Small intestine (tissue), 7 donors: ENCODE data around the gene RBMX. TPM values are rescaled to one million over a fixed set of nuclear protein-coding genes. Genes with fewer than 3 reads are reported as not detected.

Experiments used
- DNase-seq, 2 donors: peaks; one replicate each; pipeline versions ENCODE4 v3.0.0 to v3.0.0-alpha.2; 2013
- FAIRE-seq: peaks from 2 replicates; lab custom pipeline; 2012; peaks lifted over from hg19 to GRCh38; lab: Jason Lieb, UNC
- H3K27ac ChIP-seq, 3 donors: one replicate each; pipeline ENCODE4 v1.5.1; 2013; ENCODE audit warnings: low read length in 2 of 3, mild to moderate bottlenecking in 2 of 3, control low read depth in 1 of 3, inconsistent platforms in 1 of 3, low read depth in 1 of 3, moderate library complexity in 1 of 3
- H3K27me3 ChIP-seq, 3 donors: one replicate each; pipeline ENCODE4 v1.6.1; 2013; ENCODE audit warnings: low read length in 3 of 3, inconsistent platforms in 1 of 3; ENCODE audit not compliant: control insufficient read depth in 3 of 3, insufficient read depth in 3 of 3
- H3K36me3 ChIP-seq, 3 donors: one replicate each; pipeline ENCODE4 v1.6.1; 2013; ENCODE audit warnings: low read length in 3 of 3, inconsistent platforms in 1 of 3, low read depth in 1 of 3, mild to moderate bottlenecking in 1 of 3, moderate library complexity in 1 of 3; ENCODE audit not compliant: control insufficient read depth in 3 of 3, insufficient read depth in 2 of 3
- H3K4me1 ChIP-seq, 3 donors: one replicate each; pipeline ENCODE4 v1.6.1; 2013; ENCODE audit warnings: low read length in 2 of 3, inconsistent platforms in 1 of 3, low read depth in 1 of 3, mild to moderate bottlenecking in 1 of 3, moderate library complexity in 1 of 3; ENCODE audit not compliant: control insufficient read depth in 3 of 3, insufficient read depth in 2 of 3
- H3K4me3 ChIP-seq, 3 donors: one replicate each; pipeline ENCODE4 v1.5.1; 2013; ENCODE audit warnings: low read length in 3 of 3, control low read depth in 1 of 3, inconsistent platforms in 1 of 3, low read depth in 1 of 3, mild to moderate bottlenecking in 1 of 3, moderate library complexity in 1 of 3
- H3K9me3 ChIP-seq, 2 donors: one replicate each; pipeline ENCODE4 v1.6.1; 2013; ENCODE audit warnings: low read depth in 1 of 2, low read length in 1 of 2; ENCODE audit not compliant: control insufficient read depth in 2 of 2, insufficient read depth in 1 of 2
- WGBS, 3 donors: extraction: QIAGEN DNeasy Blood & Tissue Kit; methylation state at CpG; one replicate each; pipeline ENCODE4 v1.1.7; 2013; 5-methylcytosine and 5-hydroxymethylcytosine counted together
- polyA plus RNA-seq, 4 donors: library from polyadenylated mRNA; stranded (reverse) in 3 of 4; unstranded in 1 of 4; fragments of 200-250 nt in 3 of 4; fragments of 120-200 nt in 1 of 4; gene quantifications; one replicate each; pipeline versions ENCODE4 v1.2.1 to v1.2.3, GENCODE V29; 2013
- donor health status: healthy with polysubstance abuse.
- donor health status: control.
- donor health status: control.
- donor health status: Bipolar disorder and iron deficiency.
- donor health status: healthy.

Gene RBMX
- polyA plus RNA-seq, 4 donors = 72.5 to 258 (median 120) TPM

DNA sequence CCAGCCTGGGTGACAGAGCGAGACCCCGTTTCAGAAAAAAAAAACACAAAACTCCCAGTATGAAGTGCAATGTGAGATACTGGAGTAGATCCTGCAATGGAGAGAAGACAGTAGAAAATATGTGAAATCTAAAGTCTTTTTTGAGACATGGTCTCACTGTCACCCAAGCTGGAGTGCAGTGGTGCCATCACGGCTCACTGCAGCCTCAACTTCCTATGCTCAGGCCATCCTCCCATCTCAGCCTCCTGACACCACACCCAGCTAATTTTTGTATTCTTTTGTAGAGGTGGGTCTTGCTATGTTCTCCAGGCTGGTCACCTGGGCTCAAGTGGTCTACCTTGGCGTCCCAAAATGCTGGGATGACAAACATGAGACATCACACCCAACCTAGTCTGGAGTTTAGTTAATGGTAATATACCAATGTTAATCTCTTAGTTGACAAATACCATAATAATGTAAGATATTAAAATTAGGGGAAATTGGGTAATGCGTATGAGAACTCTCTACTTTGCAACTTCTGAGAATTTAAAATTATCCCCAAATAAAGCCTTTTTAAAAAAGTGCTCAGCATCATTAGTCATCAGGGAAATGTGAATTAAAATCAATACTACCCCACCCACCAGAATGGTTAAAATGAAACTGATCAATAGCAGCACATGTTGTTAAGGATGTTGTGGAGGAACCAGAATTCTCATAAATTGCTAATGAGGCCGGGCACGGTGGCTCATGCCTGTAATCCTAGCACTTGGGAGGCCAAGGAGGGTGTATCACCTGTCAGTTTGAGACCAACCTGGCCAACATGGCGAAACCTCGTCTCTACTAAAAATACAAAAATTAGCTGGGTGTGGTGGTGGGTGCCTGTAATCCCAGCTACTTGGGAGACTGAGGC, 15.0 kb downstream of the RBMX start:
- no peaks in the 10 kb centered on the region for H3K4me1 ChIP-seq
- H3K9me3 ChIP-seq = no peaks in the 10 kb centered on the region
- H3K27ac ChIP-seq = no peak overlapping the region
- H3K4me3 ChIP-seq = no peak overlapping the region
- WGBS, 3 donors = 82 to 88% (median 88%) methylated on average over 7 to 9 of the region's 9 CpGs
- peaks cover 0 to 24% (median 0%) of the 10 kb centered on the region in 3 donors for H3K36me3 ChIP-seq
- H3K27me3 ChIP-seq = no peaks in the 10 kb centered on the region
- DNase-seq = no peak
- FAIRE-seq = no peak

DNA sequence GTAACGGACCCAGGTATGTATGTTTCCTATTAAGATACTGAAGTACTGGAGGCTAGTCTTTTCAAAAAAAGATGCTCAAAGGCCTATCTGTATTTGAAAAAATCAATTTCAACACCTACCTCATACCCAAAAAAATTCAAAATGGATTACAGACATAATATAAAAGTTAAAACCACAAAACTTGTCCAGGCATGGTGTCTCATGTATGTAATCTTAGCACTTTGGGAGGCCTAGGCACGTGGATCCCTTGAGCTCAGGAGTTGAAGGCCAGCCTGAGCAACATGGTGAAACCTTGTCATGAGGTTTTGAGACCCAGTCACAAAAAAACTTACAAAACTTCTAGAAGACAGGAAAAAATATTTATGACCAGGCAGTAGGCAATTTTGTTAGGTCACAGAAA, 16.7 kb downstream of the RBMX start:
- peaks cover 0 to 34% (median 3%) of the 10 kb centered on the region in 3 donors for H3K36me3 ChIP-seq
- H3K27ac ChIP-seq = no peak overlapping the region
- 72 to 92% (median 92%) methylated on average over 2 of the region's 2 CpGs for WGBS, 3 donors
- DNase-seq (no peak), FAIRE-seq (no peak)
- H3K4me3 ChIP-seq = no peak overlapping the region
- H3K4me1 ChIP-seq = no peaks in the 10 kb centered on the region
- no peaks in the 10 kb centered on the region for H3K9me3 ChIP-seq
- no peaks in the 10 kb centered on the region for H3K27me3 ChIP-seq

DNA sequence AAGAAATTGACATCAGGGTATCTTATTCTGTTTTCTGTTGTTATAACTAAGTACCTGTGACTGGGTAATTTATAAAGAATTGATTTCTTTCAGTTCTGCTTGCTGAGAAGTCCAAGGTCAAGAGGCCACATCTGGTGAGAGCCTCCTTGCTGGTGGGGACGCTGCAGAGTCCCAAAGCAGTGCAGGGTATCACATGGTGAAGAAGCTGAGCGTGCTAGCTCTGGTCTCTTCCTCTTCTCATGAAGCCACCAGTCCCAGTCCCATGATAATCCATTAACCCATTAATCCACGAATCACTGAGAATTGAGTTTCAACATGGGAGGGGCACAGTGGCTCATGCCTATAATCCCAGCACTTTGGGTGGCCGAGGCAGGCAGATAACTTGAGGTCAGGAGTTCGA, 18.0 kb downstream of the RBMX start:
- Histone ChIP-seq H3K4me3 (no peak overlapping the region), H3K27me3 (no peaks in the 10 kb centered on the region), H3K27ac (no peak overlapping the region), H3K9me3 (no peaks in the 10 kb centered on the region), H3K4me1 (no peaks in the 10 kb centered on the region), H3K36me3 (peaks cover 0 to 31% (median 3%) of the 10 kb centered on the region in 3 donors)
- 63 to 77% (median 76%) methylated on average over 5 of the region's 5 CpGs for WGBS, 3 donors
- DNase-seq (no peak), FAIRE-seq (no peak)

DNA sequence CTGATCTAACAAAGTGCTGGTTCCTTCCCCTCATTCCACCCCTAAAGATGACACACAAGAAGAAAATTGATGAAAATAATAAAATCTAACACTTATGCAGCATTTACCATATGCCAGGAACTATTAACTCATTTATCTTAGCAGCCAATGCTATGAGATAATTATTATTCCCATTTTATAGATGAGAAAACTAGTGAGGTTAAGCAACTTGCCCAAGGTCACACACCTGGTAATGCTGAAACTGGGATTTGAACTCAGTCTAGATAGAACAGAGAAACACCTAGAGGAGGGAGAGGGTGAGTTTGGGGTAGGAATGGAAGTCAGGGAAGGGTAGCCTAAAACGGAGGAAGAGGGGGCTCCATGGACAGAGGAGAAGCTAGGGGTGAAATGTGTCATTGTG, 18.6 kb downstream of the RBMX start:
- H3K4me1 ChIP-seq = no peaks in the 10 kb centered on the region
- DNase-seq (no peak), FAIRE-seq (no peak)
- H3K27me3 ChIP-seq = no peaks in the 10 kb centered on the region
- H3K36me3 ChIP-seq = peaks cover 0 to 31% (median 3%) of the 10 kb centered on the region in 3 donors
- no peaks in the 10 kb centered on the region for H3K9me3 ChIP-seq
- WGBS, 3 donors = 57 to 94% (median 75%) methylated on average over 1 of the region's 1 CpG
- no peak overlapping the region for H3K27ac ChIP-seq
- H3K4me3 ChIP-seq = no peak overlapping the region

DNA sequence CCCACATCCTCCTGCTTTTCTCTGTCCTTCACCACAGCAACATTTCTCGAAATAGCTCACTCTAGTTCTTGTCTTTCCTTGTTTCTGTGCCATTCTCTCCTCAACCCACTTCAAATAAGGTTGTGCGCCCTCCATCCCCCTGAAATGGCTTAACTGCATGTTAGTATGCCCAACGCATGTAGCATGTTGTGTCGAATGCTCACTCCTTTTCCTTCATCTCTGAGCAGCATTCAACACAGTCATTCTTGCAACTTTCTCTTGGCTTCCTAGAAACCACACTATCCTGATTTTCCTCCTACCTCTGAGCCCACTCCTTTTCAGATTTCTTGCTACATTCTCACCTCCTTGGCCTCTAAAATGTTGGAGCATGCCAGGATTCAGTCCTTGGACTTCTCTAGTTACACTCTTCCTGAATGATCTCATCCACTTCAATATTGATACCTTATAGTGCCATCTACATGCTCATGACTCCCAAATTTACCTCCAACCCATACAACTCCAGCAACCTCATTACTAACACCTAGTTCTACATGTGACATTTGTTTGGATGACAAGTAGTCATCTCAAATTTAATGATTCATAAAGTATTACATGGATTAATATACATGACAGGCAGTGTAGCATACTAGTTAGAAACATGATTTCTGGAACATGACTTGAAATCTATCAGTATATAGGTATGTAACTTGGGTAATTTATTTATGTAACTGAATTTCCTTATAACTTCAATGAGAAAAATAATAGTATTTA, 22.3 kb downstream of the RBMX start:
- H3K4me3 ChIP-seq = no peak overlapping the region
- no peak for DNase-seq
- FAIRE-seq = no peak
- peaks cover 0 to 30% (median 3%) of the 10 kb centered on the region in 3 donors for H3K36me3 ChIP-seq
- H3K27me3 ChIP-seq = no peaks in the 10 kb centered on the region
- no peaks in the 10 kb centered on the region for H3K4me1 ChIP-seq
- no peaks in the 10 kb centered on the region for H3K9me3 ChIP-seq
- no peak overlapping the region for H3K27ac ChIP-seq
- 86 to 96% (median 96%) methylated on average over 4 of the region's 4 CpGs for WGBS, 3 donors

DNA sequence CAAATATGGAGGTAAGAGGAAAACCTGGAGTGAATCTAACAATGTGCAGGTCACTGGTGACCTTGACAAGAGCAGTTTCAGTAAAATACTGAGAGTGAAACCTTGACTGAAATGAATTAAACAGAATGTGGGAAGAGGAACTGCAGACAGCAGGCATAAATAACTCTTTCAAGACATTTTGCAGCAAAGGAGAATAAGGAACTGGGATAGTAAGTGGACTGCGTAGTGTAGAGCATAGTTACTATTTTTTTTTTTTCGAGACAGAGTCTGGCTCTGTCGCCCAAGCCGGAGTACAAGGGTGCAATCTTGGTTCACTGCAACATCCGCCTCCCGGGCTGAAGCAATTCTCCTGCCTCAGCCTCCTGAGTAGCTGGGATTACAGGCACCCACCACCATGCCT, 24.0 kb downstream of the RBMX start:
- 83 to 95% (median 93%) methylated on average over 6 of the region's 6 CpGs for WGBS, 3 donors
- H3K4me3 ChIP-seq = no peak overlapping the region

DNA sequence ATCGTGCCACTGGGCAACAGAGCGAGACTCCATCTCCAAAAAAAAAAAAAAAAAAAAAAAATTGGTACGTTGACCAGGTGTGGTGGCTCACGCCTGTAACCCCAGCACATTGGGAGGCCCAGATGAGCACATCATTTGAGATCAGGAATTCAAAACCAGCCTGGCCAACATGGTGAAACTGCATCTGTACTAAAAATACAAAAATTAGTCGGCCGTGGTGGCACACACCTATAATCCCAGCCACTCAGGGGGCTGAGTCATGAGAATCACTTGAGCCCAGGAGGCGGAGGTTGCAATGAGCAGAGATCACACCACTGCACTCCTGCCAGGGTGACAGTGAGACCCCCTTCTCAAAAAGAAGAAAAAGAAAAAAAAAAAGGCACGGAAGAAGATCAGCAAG, 24.5 kb downstream of the RBMX start:
- 91 to 94% (median 92%) methylated on average over 6 to 8 of the region's 8 CpGs for WGBS, 3 donors
- no peak for FAIRE-seq
- no peak overlapping the region for H3K27ac ChIP-seq

More for the DNA sequence above, 24.0 kb downstream of the RBMX start:
- H3K27me3 ChIP-seq = no peaks in the 10 kb centered on the region
- no peak for DNase-seq
- H3K36me3 ChIP-seq = peaks cover 0 to 24% (median 3%) of the 10 kb centered on the region in 3 donors
- H3K27ac ChIP-seq = no peak overlapping the region
- no peak for FAIRE-seq
- H3K4me1 ChIP-seq = no peaks in the 10 kb centered on the region
- no peaks in the 10 kb centered on the region for H3K9me3 ChIP-seq

DNA sequence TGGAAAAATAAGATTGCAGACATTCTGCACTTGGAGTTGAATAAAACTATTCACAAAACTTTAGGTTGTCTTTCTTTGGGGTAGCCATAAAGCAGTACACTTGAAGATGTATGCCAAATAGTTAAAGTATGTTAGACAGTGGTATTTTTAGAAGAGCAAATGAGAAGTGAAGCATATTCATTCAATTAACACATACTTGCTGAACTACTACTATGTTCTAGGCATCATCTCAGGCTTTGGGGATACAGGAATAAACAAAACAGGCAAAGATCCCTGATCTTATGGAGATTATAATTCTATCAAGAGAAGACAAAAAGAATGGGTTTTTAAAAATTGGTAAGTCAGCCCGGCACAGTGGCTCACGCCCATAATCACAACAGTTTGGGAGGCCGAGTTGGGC, 29.0 kb downstream of the RBMX start:
- DNase-seq = no peak
- H3K9me3 ChIP-seq = no peaks in the 10 kb centered on the region
- FAIRE-seq = no peak
- WGBS, 3 donors = 91 to 100% (median 99%) methylated on average over 3 of the region's 3 CpGs
- no peak overlapping the region for H3K27ac ChIP-seq
- H3K36me3 ChIP-seq = peaks cover 0 to 16% (median 0%) of the 10 kb centered on the region in 3 donors
- H3K27me3 ChIP-seq = no peaks in the 10 kb centered on the region
- no peaks in the 10 kb centered on the region for H3K4me1 ChIP-seq
- no peak overlapping the region for H3K4me3 ChIP-seq

More for the DNA sequence above, 24.5 kb downstream of the RBMX start:
- DNase-seq = no peak
- Histone ChIP-seq H3K9me3 (no peaks in the 10 kb centered on the region), H3K27me3 (no peaks in the 10 kb centered on the region), H3K36me3 (peaks cover 0 to 20% (median 3%) of the 10 kb centered on the region in 3 donors), H3K4me1 (no peaks in the 10 kb centered on the region), H3K4me3 (no peak overlapping the region)
